OCI-LY3 (cell line): Measurements from ENCODE around the gene CAMK1G.

Source experiments
- CTCF ChIP-seq: fragments of 200-600, 300-600 bp; sonication (generic); IDR thresholded peaks from 2 replicates; pipeline ENCODE4 v1.5.1; 2014; ENCODE audit warnings: antibody characterized with exemption, low read length, low read depth
- EZH2phosphoT487 ChIP-seq: fragments of 200-600 bp; shearing (Covaris generic); IDR thresholded peaks from 2 replicates; pipeline ENCODE4 v1.6.1; 2018; ENCODE audit warnings: antibody characterized with exemption, mixed run types, low read depth

GRCh38 chr1:209627732-209628196 lies 44.2 kb downstream of the CAMK1G start:
- TF ChIP-seq CTCF (peak; percentile 98), EZH2phosphoT487 (no peak)
